K562 (cell line): Measurements from ENCODE around the gene CCSER2. TPM values are rescaled to one million over a fixed set of nuclear protein-coding genes. Genes with fewer than 3 reads are reported as not detected.
A peak's percentile ranks its signal among the peaks of the same experiment; 100 is the strongest.

Experiments used
- ATF1 ChIP-seq, 2 experiments: fragments of 450-650 bp in 1 of 2; IDR thresholded peaks; 2 replicates each; pipeline ENCODE4 v1.6.1; 2016; ENCODE audit warnings: missing compliant biosample characterization in 1 of 2, missing genetic modification characterization in 1 of 2
- BHLHE40 ChIP-seq: IDR thresholded peaks from 2 replicates; pipeline ENCODE4 v1.6.1; 2011; ENCODE audit warnings: low read length, improper control_type of control experiment
- CBX5 ChIP-seq: IDR thresholded peaks from 2 replicates; pipeline ENCODE4 v1.6.1; 2014; ENCODE audit warnings: low read depth, borderline replicate concordance
- ERF ChIP-seq: fragments of 450-650 bp; formaldehyde crosslinking; IDR thresholded peaks from 2 replicates; pipeline ENCODE4 v1.4.0; 2020; ENCODE audit warnings: mild to moderate bottlenecking, mixed read lengths
- FOXA3 ChIP-seq, 2 experiments: fragments of 450-650 bp in 1 of 2; sonication (generic) in 1 of 2; formaldehyde crosslinking; IDR thresholded peaks in 1 of 2; conservative IDR thresholded peaks in 1 of 2; 2 replicates each; pipeline versions ENCODE4 v1.4.0 to v1.8.0; 2020 to 2022; ENCODE audit warnings: mild to moderate bottlenecking in 2 of 2, missing genetic modification reagents in 1 of 2
- GATAD2A ChIP-seq: fragments of 450-650 bp; IDR thresholded peaks from 2 replicates; pipeline ENCODE4 v1.6.1; 2017
- GATAD2B ChIP-seq: fragments of 450-650 bp; IDR thresholded peaks from 2 replicates; pipeline ENCODE4 v1.6.1; 2017; ENCODE audit warnings: mild to moderate bottlenecking, borderline replicate concordance
- NFE2 ChIP-seq: IDR thresholded peaks from 2 replicates; pipeline ENCODE4 v1.6.1; 2014; ENCODE audit warnings: antibody characterized with exemption, low read depth
- NONO ChIP-seq, 2 experiments: fragments of 200-400 bp in 1 of 2; fragments of 450-650 bp in 1 of 2; formaldehyde crosslinking in 1 of 2; IDR thresholded peaks; 2 replicates each; pipeline ENCODE4 v1.6.1; 2017; ENCODE audit warnings: low read depth in 2 of 2, mild to moderate bottlenecking in 2 of 2, moderate library complexity in 2 of 2, low read length in 1 of 2
- NR2C2 ChIP-seq, 2 experiments: fragments of 200-800 bp in 1 of 2; sonication (Bioruptor generic) in 1 of 2; sonication (generic) in 1 of 2; formaldehyde crosslinking in 1 of 2; IDR thresholded peaks; 2 replicates each; pipeline versions ENCODE4 v1.6.1 to v1.8.0; 2016 to 2022; ENCODE audit warnings: mild to moderate bottlenecking in 1 of 2, missing compliant biosample characterization in 1 of 2, missing genetic modification characterization in 1 of 2, missing genetic modification reagents in 1 of 2
- RB1 ChIP-seq: fragments of 450-650 bp; IDR thresholded peaks from 2 replicates; pipeline ENCODE4 v1.6.1; 2017; ENCODE audit warnings: low read depth, mild to moderate bottlenecking
- RBBP5 ChIP-seq: fragments of 200-600 bp; sonication (generic); IDR thresholded peaks from 2 replicates; pipeline ENCODE4 v1.6.1; 2012; ENCODE audit warnings: borderline replicate concordance, mild to moderate bottlenecking, low read length, control low read depth, inconsistent platforms; ENCODE audit not compliant: insufficient read depth, poor library complexity, severe bottlenecking
- RBM34 ChIP-seq: fragments of 200-400 bp; formaldehyde crosslinking; IDR thresholded peaks from 2 replicates; pipeline ENCODE4 v1.6.1; 2018; ENCODE audit warnings: low read length, borderline replicate concordance; ENCODE audit not compliant: insufficient read depth
- SMARCC2 ChIP-seq: fragments of 450-650 bp; IDR thresholded peaks from 2 replicates; pipeline ENCODE4 v1.6.1; 2017; ENCODE audit warnings: antibody characterized with exemption, moderate library complexity, mild to moderate bottlenecking, low read depth
- ZNF263 ChIP-seq: sonication (generic); formaldehyde crosslinking; IDR thresholded peaks from 2 replicates; pipeline ENCODE4 v1.8.0; 2022; ENCODE audit warnings: mild to moderate bottlenecking, missing genetic modification reagents, borderline replicate concordance
- polyA plus RNA-seq, 8 experiments: library from polyadenylated mRNA; depleted of rRNA in 4 of 8; stranded (reverse) in 5 of 8; unstranded in 3 of 8; fragments of >200 nt; fragmentation: Nextera tagmentation in 2 of 8; fragmentation: Illumina TruSeq in 1 of 8; extraction: Ambion mirVana in 2 of 8; extraction: Trizol in 1 of 8; gene quantifications; 2 replicates each; pipeline versions ENCODE4 v1.2.1 to v1.2.3, GENCODE V29; 2011 to 2014; ENCODE audit warnings: inconsistent platforms in 1 of 8, missing spikeins in 1 of 8
- total RNA-seq, 7 experiments: library from RNA; depleted of rRNA in 6 of 7; stranded (reverse); fragments of >200 nt in 6 of 7; fragmentation: Illumina TruSeq in 2 of 7; extraction: Trizol in 2 of 7; gene quantifications; 2 replicates each; pipeline versions ENCODE4 v1.2.1 to v1.2.3, GENCODE V29; 2011 to 2021; ENCODE audit warnings: low replicate concordance in 1 of 7
- TF ChIP-seq, protein P1 (sequence below): fragments of 150-350 bp; IDR thresholded peaks from 2 replicates; pipeline ENCODE4 v1.6.1; 2014; ENCODE audit warnings: low read depth, mild to moderate bottlenecking, low read length, borderline replicate concordance
- TF ChIP-seq, protein P2 (sequence below), 2 experiments: IDR thresholded peaks in 1 of 2; conservative IDR thresholded peaks in 1 of 2; 2 replicates each; pipeline ENCODE4 v1.6.1; 2016; ENCODE audit warnings: low read depth in 2 of 2, mild to moderate bottlenecking in 1 of 2, missing compliant biosample characterization in 1 of 2, missing genetic modification characterization in 1 of 2, moderate library complexity in 1 of 2
- TF ChIP-seq, protein P3 (sequence below), 2 experiments: fragments of 250-450 bp in 1 of 2; fragments of 450-650 bp in 1 of 2; sonication (Bioruptor Pico) in 1 of 2; IDR thresholded peaks; 2 replicates each; pipeline versions ENCODE4 v1.6.1 to v1.8.0; 2016 to 2021; ENCODE audit warnings: mild to moderate bottlenecking in 2 of 2, moderate library complexity in 2 of 2, missing compliant biosample characterization in 1 of 2, missing genetic modification characterization in 1 of 2

CCSER2 gene
- total and polyA plus RNA-seq, 9 of the 15 experiments (the other 6 are each of a cell fraction or from before 2014, with no cell fraction given): 2.7 to 15.1 (median 9.7) TPM

DNA sequence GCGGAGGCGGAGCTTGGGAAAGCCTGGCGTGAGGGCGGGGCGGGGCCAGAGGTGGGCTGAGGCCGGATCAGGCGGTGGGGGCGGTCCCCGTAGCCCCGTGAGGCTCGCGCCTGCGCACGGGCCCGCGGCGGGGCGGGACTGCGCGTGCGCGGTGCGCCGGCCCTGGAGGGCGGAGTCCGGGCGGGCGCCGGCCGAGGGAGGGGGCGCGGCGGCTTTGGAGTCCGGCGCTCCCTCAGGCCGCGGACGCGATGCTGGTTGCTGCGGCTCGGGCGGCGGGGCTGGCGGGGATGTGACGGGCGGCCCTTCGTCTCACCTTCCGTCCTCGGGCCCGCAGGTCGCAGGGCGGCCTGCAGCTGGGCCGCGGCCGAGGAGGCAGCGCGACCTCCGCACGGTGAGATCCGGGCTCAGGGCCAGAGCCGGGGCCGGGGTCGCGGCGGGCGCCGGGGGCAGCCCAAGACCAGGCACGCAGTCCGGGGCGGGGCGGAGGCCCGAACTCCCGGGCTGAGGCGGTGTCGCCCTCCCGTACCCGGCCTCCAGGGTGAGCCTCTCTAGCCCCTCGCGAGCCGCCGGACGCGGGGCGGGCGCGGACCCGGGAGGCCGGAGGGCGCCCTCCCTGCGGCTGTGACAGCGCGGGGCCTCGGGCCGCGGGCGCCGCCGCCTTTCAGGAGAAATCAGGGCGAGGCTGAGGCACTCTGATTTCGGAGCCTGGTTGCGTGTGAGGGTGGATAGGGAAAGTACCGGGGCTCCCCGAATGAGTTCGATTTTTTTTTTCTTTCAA, at the start of gene CCSER2 (continued):
- TF ChIP-seq, protein P1, sequence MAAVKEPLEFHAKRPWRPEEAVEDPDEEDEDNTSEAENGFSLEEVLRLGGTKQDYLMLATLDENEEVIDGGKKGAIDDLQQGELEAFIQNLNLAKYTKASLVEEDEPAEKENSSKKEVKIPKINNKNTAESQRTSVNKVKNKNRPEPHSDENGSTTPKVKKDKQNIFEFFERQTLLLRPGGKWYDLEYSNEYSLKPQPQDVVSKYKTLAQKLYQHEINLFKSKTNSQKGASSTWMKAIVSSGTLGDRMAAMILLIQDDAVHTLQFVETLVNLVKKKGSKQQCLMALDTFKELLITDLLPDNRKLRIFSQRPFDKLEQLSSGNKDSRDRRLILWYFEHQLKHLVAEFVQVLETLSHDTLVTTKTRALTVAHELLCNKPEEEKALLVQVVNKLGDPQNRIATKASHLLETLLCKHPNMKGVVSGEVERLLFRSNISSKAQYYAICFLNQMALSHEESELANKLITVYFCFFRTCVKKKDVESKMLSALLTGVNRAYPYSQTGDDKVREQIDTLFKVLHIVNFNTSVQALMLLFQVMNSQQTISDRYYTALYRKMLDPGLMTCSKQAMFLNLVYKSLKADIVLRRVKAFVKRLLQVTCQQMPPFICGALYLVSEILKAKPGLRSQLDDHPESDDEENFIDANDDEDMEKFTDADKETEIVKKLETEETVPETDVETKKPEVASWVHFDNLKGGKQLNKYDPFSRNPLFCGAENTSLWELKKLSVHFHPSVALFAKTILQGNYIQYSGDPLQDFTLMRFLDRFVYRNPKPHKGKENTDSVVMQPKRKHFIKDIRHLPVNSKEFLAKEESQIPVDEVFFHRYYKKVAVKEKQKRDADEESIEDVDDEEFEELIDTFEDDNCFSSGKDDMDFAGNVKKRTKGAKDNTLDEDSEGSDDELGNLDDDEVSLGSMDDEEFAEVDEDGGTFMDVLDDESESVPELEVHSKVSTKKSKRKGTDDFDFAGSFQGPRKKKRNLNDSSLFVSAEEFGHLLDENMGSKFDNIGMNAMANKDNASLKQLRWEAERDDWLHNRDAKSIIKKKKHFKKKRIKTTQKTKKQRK: no peak
- no peak for TF ChIP-seq CBX5
- TF ChIP-seq ATF1 (CRISPR knock-in tag; IDR thresholded peaks at IDR 0.05): no peak
- TF ChIP-seq ATF1 (tag; IDR thresholded peaks at IDR 0.05): no peak
- TF ChIP-seq ERF: peak; percentile 94; the same call in 1 of the 2 replicates
- peak; percentile 36; the same call in 1 of the 2 replicates for TF ChIP-seq ZNF263 (CRISPR knock-in tag)
- TF ChIP-seq, protein P2, sequence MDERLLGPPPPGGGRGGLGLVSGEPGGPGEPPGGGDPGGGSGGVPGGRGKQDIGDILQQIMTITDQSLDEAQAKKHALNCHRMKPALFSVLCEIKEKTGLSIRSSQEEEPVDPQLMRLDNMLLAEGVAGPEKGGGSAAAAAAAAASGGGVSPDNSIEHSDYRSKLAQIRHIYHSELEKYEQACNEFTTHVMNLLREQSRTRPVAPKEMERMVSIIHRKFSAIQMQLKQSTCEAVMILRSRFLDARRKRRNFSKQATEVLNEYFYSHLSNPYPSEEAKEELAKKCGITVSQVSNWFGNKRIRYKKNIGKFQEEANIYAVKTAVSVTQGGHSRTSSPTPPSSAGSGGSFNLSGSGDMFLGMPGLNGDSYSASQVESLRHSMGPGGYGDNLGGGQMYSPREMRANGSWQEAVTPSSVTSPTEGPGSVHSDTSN (CRISPR knock-in tag; IDR thresholded peaks at IDR 0.05; ENCODE audit: low read depth): no peak
- TF ChIP-seq, protein P2 (tag; conservative IDR thresholded peaks at IDR 0.05; ENCODE audit: low read depth): no peak
- peak; percentile 94 for TF ChIP-seq GATAD2B
- no peak for TF ChIP-seq FOXA3 (CRISPR knock-in tag; conservative IDR thresholded peaks at IDR 0.05 in 1 of 2, IDR thresholded peaks at IDR 0.05 in 1 of 2)
- TF ChIP-seq, protein P3, sequence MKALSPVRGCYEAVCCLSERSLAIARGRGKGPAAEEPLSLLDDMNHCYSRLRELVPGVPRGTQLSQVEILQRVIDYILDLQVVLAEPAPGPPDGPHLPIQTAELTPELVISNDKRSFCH (CRISPR knock-in tag; IDR thresholded peaks at IDR 0.05): no peak
- TF ChIP-seq, protein P3 (tag; IDR thresholded peaks at IDR 0.05): peak; percentile 67; the same call in 1 of the 2 replicates
- 0 out of 2 replicates have a peak, but pooled peaks have one; percentile 18 for TF ChIP-seq BHLHE40
- TF ChIP-seq NR2C2 (CRISPR knock-in tag; IDR thresholded peaks at IDR 0.05): peak; percentile 42; the same call in 1 of the 2 replicates
- no peak; the same call in 1 of the 2 replicates for TF ChIP-seq NR2C2 (tag; IDR thresholded peaks at IDR 0.05)
- TF ChIP-seq NONO (IDR thresholded peaks at IDR 0.05; ENCODE audit: low read depth in 2 of 2, low read length in 1 of 2): peak; percentile 81 to 90
- peak; percentile 93 for TF ChIP-seq RBBP5
- TF ChIP-seq SMARCC2: no peak; the same call in 1 of the 2 replicates
- peak; percentile 87 for TF ChIP-seq RB1
- TF ChIP-seq GATAD2A: no peak
- no peak for TF ChIP-seq NFE2
- TF ChIP-seq RBM34: no peak
